Measurements from ENCODE around the gene F10.

The F10 gene

GRCh38 chr13:113076681-113077401, 45.8 kb upstream of the F10 start (continued):
- TF ChIP-seq, protein P1, sequence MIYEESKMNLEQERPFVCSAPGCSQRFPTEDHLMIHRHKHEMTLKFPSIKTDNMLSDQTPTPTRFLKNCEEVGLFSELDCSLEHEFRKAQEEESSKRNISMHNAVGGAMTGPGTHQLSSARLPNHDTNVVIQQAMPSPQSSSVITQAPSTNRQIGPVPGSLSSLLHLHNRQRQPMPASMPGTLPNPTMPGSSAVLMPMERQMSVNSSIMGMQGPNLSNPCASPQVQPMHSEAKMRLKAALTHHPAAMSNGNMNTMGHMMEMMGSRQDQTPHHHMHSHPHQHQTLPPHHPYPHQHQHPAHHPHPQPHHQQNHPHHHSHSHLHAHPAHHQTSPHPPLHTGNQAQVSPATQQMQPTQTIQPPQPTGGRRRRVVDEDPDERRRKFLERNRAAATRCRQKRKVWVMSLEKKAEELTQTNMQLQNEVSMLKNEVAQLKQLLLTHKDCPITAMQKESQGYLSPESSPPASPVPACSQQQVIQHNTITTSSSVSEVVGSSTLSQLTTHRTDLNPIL (CRISPR knock-in tag; IDR thresholded peaks at IDR 0.05; ENCODE audit: low read depth) = no peak
- no peak for TF ChIP-seq SNAI2 (CRISPR knock-in tag; IDR thresholded peaks at IDR 0.05)

DNA sequence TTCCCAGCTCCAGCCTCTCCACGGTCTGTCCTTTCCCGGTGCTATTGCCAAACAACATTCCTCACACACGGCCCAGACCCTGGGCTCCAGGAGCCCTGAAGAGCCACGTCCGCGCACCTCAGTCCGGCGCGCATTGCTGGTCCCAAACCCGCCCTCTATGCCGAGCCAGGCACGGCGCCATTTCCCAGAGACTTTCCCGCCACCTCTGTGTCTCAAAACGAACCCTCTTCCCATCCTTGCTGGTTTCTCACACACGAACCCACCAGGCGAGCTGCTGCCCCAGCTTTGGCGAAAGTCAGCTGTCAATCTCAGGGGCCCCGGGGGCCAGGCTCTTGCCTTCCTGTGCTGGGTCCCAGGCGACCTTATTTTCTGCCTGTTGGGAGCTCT, 45.0 kb upstream of the F10 start:
- no peak for ATAC-seq
- TF ChIP-seq PATZ1 (CRISPR knock-in tag; IDR thresholded peaks at IDR 0.05; ENCODE audit: borderline replicate concordance) = no peak
- no peak for TF ChIP-seq ARNTL (CRISPR knock-in tag; IDR thresholded peaks at IDR 0.05; ENCODE audit: borderline replicate concordance, low read depth)
- no peak for TF ChIP-seq ZNF565 (CRISPR knock-in tag; conservative IDR thresholded peaks at IDR 0.05; ENCODE audit: low read depth)
- no peak for TF ChIP-seq BACH2 (CRISPR knock-in tag; IDR thresholded peaks at IDR 0.05; ENCODE audit: borderline replicate concordance)
- TF ChIP-seq CSDC2 (CRISPR knock-in tag; IDR thresholded peaks at IDR 0.05) = no peak
- no peak for TF ChIP-seq ZNF70 (CRISPR knock-in tag; IDR thresholded peaks at IDR 0.05)
- no peak for TF ChIP-seq TCF4 (CRISPR knock-in tag; IDR thresholded peaks at IDR 0.05; ENCODE audit: borderline replicate concordance)
- no peak for TF ChIP-seq CSRNP3 (CRISPR knock-in tag; IDR thresholded peaks at IDR 0.05)
- TF ChIP-seq POU6F1 (CRISPR knock-in tag; IDR thresholded peaks at IDR 0.05; ENCODE audit: borderline replicate concordance, low read depth) = no peak
- no peak for TF ChIP-seq ZFP3 (CRISPR knock-in tag; IDR thresholded peaks at IDR 0.05)
- TF ChIP-seq, protein P1 (CRISPR knock-in tag; IDR thresholded peaks at IDR 0.05; ENCODE audit: low read depth) = no peak
- no peak for TF ChIP-seq GLIS3 (CRISPR knock-in tag; IDR thresholded peaks at IDR 0.05)
- TF ChIP-seq ESRRG (CRISPR knock-in tag; IDR thresholded peaks at IDR 0.05) = no peak
- TF ChIP-seq ISL1 (CRISPR knock-in tag; IDR thresholded peaks at IDR 0.05) = no peak

- ATAC-seq = no peak
- TF ChIP-seq OSR1 (CRISPR knock-in tag; IDR thresholded peaks at IDR 0.05) = no peak
- TF ChIP-seq SNAI2 (CRISPR knock-in tag; IDR thresholded peaks at IDR 0.05) = no peak
- no peak for TF ChIP-seq POU6F1 (CRISPR knock-in tag; IDR thresholded peaks at IDR 0.05; ENCODE audit: borderline replicate concordance, low read depth)
- TF ChIP-seq ZNF8 (CRISPR knock-in tag; IDR thresholded peaks at IDR 0.05) = no peak
- no peak for TF ChIP-seq ZFP3 (CRISPR knock-in tag; IDR thresholded peaks at IDR 0.05)
- TF ChIP-seq ESRRG (CRISPR knock-in tag; IDR thresholded peaks at IDR 0.05) = no peak
- no peak for TF ChIP-seq ZC3H10 (CRISPR knock-in tag; IDR thresholded peaks at IDR 0.05)
- no peak for TF ChIP-seq RARB (CRISPR knock-in tag; IDR thresholded peaks at IDR 0.05)
- TF ChIP-seq ZNF565 (CRISPR knock-in tag; conservative IDR thresholded peaks at IDR 0.05; ENCODE audit: low read depth) = no peak
- TF ChIP-seq ZFP30 (CRISPR knock-in tag; IDR thresholded peaks at IDR 0.05) = no peak
- TF ChIP-seq CSRNP3 (CRISPR knock-in tag; IDR thresholded peaks at IDR 0.05) = no peak
- TF ChIP-seq, protein P1 (CRISPR knock-in tag; IDR thresholded peaks at IDR 0.05; ENCODE audit: low read depth) = no peak
These were observed 44.4 kb upstream of the F10 start for GRCh38 chr13:113077953-113078901.

Data from SK-N-SH treated with all-trans-retinoic acid at 6 μM for 48 hours (cell line).